ENCODE measurements around the gene TMEM35B.
"Not testable (repeated sequence)": the region's sequence is repeated elsewhere in the genome, so short reads cannot be mapped to it uniquely, and the experiment has no call there.

Gene TMEM35B

DNA sequence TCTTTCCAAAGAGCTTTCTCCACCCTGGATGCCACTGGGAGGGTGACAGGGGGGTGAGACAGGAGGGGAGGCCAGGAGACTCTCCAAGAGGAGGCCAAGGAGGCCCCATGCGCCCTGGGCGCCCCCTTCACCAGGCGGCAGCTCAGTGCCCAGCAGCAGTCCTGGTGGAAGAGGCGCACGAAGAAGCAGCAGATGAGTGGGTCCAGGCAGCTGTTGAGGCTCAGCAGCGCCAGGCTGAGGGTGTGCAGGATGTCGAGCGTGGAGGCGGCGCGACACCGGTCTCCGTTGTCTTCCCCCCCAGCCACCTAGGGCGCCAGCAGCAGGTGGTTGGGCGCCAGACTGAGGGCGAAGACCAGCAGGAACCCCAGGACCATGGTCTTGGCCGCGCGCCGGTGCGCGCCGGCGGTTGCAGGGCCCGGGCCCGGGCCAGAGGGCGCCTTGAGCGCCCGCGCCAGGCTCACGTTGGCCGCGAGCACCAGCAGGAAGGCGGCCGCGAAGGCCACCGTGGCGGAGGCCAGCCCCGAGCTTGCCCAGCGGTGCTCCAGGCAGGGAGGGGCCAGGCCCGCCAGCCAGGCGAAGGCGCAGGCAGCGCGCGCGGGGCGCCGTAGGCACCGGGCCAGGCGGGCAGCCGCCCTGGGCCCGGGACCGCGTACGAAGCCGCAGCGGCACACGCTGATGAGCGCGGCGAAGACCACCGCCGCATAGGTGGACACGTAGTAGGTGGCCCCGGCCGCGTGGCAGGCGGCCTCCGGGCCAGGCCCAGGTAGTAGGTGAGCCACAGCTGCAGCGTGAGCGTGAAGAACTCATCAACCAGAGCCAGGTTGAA lies 8.6 kb downstream of the TMEM35B start:
- no peak for DNase-seq (ENCODE audit: low spot score)

GRCh38 chr1:34975771-34976170 lies 9.4 kb downstream of the TMEM35B start:
- no peak for DNase-seq (ENCODE audit: low spot score)

DNA sequence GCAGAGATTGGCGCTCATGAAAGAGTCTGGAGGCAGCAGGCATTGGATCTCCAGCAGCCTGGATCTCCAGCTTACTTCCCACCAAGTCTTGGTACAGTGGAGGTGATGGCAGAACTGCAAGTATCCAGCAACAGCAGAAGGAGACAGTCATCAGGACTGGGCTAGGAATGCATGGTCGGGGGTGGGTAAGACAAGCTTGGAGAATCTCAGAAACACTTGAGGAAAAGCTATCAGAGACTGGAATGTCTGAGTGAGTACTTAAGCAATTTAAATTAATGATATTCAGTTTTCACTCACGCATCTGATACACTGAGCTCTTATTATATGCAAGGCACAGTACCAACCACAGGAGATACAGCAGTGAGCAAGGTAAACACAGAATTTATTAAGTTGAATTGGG lies 9.8 kb downstream of the TMEM35B start:
- no peak for DNase-seq (ENCODE audit: low spot score)

DNA sequence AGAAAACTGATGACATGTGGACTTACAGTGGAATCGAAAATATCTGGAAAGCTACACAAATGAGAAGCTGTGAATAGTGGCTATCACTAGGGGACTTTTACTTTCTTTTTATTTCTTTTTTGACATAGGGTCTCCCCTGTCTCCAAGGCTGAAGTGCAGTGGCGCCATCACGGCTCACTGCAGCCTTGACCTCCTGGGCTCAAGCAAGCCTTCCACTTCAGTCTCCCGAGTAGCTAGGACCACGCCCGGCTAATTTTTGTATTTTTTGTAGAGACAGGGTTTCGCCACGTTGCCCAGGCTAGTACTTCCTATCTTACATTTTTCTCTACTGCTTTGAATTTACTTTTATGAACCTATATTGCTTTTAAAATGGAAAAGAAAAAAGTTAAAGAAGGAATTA lies 10.5 kb downstream of the TMEM35B start:
- DNase-seq (ENCODE audit: low spot score): no peak

DNA sequence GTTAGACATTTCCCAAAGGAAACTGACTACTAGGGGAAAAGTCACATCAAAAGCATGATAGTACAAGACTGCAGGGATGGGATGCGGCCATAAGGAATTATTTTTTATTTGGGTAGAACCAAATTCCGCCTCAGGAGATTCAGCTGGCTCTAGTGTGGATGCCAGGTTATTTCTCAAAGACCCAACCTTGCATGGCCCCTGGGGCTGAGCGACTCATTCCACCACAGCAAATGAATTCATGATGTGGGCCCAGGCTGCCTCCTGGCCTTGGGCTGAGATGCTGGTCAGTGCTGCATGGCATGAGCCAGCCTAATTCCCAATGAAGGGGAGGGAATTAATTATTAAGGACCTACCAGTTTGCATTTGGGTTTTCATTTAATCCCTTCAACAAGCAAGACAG lies 11.8 kb downstream of the TMEM35B start:
- DNase-seq (ENCODE audit: low spot score): no peak

- no peak for DNase-seq (ENCODE audit: low spot score)
These were observed 14.3 kb downstream of the TMEM35B start for GRCh38 chr1:34970829-34971228.

DNA sequence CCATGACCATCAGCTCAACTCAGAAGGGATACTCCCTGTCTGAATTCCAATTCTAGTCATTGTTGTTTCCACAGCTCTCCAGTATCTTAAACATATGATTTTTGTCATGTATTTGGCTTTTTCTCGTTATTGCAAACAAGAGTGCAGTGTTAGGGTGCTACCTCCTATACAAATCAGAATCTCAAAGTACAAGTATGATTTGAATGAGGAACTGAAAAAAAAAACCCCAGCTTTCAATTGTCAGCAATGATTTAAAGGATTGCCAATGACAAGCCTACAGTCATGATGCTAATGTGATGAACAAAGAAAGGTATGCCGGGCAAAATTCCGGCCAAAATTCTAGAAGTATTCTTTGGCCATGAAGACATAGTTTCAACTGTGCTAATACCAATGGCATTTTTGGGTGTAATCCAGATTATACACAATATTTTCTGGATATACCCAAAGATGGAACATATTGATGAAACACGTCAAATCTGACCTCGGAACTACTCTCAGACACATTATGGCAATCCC lies 14.9 kb downstream of the TMEM35B start:
- no peak for DNase-seq (ENCODE audit: low spot score)

GRCh38 chr1:34968297-34968696 lies 16.9 kb downstream of the TMEM35B start:
- DNase-seq (ENCODE audit: low spot score): not testable (repeated sequence)

- DNase-seq (ENCODE audit: low spot score): not testable (repeated sequence)
These were observed 17.5 kb downstream of the TMEM35B start for GRCh38 chr1:34967672-34968071.

- DNase-seq (ENCODE audit: low spot score): no peak
These were observed 19.6 kb downstream of the TMEM35B start for GRCh38 chr1:34965597-34965996.

- no peak for DNase-seq (ENCODE audit: low spot score)
These were observed 34.7 kb downstream of the TMEM35B start for GRCh38 chr1:34950428-34950827.

DNA sequence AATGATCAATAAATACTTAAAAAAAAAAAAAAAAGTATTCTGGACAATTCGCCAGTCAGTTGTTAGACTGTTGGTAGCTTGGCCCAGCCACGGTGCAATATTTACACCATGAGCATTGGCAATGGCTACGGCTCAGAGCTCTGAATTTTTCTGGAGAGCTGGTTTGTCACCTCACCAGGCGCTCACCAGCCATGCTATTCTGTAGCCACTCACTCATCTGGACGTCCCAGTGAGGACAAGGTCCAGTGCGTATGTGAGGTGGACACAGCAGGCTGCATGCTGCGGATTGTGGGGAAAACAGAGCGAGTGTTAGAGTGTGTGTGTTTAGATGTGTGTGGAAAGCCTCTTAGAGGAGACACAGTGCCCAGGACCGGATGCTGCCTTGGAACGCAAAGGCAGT lies 36.4 kb downstream of the TMEM35B start:
- DNase-seq (ENCODE audit: low spot score): not testable (repeated sequence)

DNA sequence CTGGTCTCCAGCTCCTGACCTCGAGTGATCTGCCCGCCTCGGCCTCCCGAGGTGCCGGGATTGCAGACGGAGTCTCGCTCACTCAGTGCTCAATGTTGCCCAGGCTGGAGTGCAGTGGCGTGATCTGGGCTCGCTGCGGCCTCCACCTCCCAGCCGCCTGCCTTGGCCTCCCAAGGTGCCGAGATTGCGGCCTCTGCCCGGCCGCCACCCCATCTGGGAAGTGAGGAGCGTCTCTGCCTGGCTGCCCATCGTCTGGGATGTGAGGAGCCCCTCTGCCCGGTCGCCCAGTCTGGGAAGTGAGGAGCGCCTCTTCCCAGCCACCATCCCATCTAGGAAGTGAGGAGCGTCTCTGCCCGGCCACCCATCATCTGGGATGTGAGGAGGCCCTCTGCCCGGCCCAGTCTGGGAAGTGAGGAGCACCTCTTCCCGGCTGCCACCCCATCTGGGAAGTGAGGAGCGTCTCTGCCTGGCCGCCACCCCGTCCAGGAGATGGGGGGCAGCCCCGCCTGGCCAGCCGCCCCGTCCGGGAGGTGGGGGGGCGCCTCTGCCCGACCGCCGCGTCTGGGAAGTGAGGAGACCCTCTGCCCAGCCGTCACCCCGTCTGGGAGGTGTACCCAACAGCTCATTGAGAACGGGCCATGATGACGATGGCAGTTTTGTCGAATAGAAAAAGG lies 37.4 kb downstream of the TMEM35B start:
- DNase-seq (ENCODE audit: low spot score): not testable (repeated sequence)

DNA sequence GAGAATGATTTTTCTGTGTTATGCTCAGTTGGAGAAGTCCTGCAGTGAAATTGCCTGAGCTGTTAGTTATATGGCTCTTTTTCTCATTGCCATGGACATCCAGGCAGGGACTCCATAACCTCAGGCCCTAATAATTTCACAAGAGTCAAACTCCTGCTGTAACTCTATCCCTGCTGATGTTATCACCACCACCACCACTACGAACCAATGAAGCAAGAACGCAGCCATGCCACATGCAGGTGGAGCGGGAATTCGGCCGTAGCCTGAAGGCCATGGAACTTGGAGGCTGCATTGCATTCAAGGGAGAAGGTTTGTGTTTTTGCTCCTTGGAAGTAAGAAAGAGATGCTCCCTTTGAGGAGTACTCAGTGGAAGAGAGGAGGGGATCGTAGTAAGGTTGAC lies 38.9 kb downstream of the TMEM35B start:
- DNase-seq (ENCODE audit: low spot score): no peak

DNA sequence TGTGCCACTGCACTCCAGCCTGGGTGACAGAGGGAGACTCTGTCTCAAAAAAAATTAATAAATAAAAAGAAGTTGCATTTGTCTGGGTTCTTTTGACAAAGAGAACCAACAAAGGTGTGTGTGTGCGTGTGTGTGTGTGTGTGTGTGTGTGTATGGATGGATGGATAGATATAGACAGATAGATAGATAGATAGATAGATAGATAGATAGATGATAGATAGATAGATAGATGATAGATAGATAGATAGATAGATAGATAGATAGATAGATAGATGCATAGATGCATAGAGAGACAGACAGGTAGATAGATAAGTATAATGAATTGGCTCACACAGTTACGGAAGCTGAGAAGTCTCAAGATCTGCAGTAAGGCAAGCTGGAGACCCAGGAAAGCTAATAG lies 43.3 kb downstream of the TMEM35B start:
- DNase-seq (ENCODE audit: low spot score): not testable (repeated sequence)
